Measurements from ENCODE around the gene MARCKSL1.

Gene MARCKSL1

DNA sequence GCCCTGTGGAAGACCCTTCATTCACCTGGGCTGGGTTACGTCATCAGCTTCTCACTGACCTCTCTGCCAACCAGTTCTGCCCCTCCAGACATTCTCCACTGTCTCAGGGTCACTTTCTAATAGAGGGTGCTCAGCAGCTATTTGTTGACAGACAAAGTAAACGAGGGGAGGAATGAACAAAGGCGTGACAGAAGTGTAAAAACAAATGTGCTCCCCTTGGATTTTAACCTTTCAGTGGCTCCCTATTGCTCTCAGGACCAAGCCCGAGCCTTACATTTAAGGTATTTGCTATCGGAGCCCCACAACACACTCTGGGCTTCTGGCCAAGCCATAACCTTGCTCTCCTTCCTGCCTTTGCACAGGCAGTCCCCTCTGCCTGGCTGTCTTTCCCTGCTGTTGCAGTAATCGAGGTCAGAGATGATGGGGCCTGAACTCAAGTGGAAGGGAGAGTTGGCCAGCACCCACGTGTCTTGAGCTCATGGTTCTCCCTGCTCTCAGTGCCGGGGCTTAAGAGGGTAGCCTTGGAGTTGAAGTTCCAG lies 9.3 kb upstream of the MARCKSL1 start:
- no peak overlapping the region for H3K4me3 ChIP-seq (ENCODE audit: control insufficient read depth, low read depth, low read length)
- DNase-seq (ENCODE audit: low read depth) = no peak
- TF ChIP-seq, protein P1, sequence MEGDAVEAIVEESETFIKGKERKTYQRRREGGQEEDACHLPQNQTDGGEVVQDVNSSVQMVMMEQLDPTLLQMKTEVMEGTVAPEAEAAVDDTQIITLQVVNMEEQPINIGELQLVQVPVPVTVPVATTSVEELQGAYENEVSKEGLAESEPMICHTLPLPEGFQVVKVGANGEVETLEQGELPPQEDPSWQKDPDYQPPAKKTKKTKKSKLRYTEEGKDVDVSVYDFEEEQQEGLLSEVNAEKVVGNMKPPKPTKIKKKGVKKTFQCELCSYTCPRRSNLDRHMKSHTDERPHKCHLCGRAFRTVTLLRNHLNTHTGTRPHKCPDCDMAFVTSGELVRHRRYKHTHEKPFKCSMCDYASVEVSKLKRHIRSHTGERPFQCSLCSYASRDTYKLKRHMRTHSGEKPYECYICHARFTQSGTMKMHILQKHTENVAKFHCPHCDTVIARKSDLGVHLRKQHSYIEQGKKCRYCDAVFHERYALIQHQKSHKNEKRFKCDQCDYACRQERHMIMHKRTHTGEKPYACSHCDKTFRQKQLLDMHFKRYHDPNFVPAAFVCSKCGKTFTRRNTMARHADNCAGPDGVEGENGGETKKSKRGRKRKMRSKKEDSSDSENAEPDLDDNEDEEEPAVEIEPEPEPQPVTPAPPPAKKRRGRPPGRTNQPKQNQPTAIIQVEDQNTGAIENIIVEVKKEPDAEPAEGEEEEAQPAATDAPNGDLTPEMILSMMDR (IDR thresholded peaks at IDR 0.05; ENCODE audit: control insufficient read depth, insufficient read depth, low read depth, low read length, missing control alignments) = no peak

DNA sequence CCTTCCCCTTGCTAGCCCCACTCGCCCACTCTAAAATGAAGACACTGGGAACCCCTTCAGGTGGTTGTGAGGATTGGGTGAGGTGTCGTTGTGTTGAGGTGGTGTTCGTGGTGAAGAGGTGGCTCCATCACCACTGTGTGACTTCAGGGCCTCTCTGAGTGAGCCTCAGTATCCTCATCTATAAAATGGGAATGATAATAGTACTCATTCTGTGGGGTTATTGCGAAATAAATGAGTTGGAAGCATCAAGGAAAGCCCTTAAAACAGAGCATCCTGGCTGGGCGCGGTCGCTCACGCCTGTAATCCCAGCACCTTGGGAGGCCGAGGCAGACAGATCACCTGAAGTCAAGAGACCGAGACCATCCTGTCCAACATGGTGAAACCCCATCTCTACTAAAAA lies 6.7 kb upstream of the MARCKSL1 start:
- DNase-seq (ENCODE audit: low read depth) = no peak
- TF ChIP-seq, protein P1 (IDR thresholded peaks at IDR 0.05; ENCODE audit: control insufficient read depth, insufficient read depth, low read depth, low read length, missing control alignments) = no peak
- no peak overlapping the region for H3K4me3 ChIP-seq (ENCODE audit: control insufficient read depth, low read depth, low read length)

DNA sequence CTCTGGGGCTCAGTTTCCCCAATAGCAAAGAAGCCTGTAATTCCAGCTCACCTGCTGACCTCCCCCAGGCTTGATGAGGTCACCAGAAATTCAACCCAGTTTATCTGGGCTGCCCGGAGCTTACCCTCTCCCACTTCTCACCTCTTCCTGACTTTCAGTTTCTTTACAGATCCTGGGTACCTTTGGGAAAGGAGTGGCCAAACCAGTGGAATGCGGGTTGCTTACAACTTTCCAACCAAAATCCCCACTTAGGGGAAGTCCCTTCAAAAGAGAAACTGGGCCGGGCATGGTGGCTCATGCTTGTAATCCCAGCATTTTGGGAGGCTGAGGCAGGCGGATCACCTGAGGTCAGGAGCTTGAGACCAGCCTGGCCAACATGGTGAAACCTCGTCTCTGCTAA lies 5.9 kb upstream of the MARCKSL1 start:
- DNase-seq (ENCODE audit: low read depth) = no peak
- TF ChIP-seq, protein P1 (IDR thresholded peaks at IDR 0.05; ENCODE audit: control insufficient read depth, insufficient read depth, low read depth, low read length, missing control alignments) = no peak
- H3K4me3 ChIP-seq (ENCODE audit: control insufficient read depth, low read depth, low read length) = no peak overlapping the region

DNA sequence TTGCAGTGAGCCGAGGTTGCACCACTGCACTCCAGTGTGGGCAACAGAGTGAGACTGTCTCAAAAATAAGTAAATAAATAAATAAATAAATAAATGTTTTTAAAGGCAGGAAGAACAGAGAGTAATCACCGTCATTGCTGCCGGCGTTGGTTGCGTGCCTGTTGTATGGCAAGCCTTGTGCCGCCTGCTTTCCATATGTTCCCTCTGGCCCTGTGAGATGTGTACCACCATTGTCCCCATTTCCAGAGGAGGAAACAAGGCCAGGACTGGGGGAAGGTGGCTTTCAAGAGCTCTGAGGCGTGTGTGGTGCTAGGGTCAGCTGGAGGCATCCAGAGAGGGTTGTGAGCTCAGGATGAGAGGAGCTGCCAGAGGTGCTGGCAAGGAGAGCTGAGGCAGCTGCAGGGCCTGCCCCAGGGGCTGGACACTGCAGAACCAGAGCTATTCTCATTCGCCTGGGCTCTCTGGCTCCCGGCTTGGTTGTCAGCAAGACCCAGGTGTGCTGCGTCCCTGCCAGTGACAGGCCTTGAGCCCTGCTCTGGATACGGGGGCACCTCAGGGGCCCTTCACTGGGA lies 5.2 kb upstream of the MARCKSL1 start:
- no peak overlapping the region for H3K4me3 ChIP-seq (ENCODE audit: control insufficient read depth, low read depth, low read length)
- TF ChIP-seq, protein P1 (IDR thresholded peaks at IDR 0.05; ENCODE audit: control insufficient read depth, insufficient read depth, low read depth, low read length, missing control alignments) = no peak
- no peak for DNase-seq (ENCODE audit: low read depth)

DNA sequence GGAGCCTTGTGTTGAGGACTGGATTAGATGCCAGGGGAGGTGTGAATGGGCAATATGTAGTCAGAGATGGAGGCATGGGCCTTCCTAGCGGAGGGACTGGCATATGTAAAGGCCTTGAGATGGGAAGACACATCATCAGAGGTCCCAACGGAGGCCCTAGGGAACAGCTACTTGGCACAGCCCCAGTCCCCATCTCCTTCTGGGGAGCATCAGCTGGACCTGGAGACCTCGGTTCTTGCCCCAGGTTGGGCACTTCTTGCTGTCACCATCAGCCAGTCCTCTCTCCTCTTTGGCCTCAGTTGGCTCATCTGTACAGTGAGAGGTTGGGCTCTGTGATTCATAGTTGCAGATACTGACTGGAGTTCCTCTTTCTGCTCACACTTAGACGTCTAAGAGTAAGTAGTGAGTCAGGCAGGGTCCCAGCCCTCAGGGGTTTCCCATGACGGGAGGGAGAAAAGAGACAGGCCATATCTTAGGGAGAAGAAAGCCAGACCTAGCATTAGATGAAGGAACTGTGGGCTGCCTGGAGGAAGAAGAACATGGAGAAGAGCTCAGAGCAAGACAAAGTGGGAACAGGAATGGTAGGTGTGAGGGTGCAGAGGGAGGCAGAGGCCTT lies 3.4 kb upstream of the MARCKSL1 start:
- no peak for DNase-seq (ENCODE audit: low read depth)
- TF ChIP-seq, protein P1 (IDR thresholded peaks at IDR 0.05; ENCODE audit: control insufficient read depth, insufficient read depth, low read depth, low read length, missing control alignments) = no peak
- no peak overlapping the region for H3K4me3 ChIP-seq (ENCODE audit: control insufficient read depth, low read depth, low read length)

DNA sequence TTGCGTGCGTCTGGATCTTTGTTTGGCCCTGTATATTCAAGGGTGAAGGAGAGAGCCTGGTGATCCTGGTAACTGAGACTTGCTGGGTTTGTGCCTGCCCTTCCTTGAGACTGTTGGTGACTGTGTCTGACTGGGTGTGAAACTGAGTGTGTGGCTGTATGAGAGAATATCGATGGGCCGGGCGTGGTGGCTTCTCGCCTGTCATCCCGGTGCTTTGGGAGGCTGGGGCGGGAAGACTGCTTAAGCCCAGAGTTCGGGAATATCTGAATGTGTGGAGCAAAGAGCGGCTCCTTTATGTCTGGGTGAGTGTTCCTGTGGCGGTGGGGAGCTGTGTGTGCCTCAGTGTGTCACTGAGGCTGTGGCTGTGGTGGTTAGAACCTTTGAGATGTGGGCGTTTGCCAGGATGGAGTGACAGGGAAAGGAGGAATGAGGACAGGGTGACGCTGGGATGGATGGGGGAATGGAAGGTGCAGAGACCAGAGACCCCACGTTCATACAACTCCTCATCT lies 2.7 kb upstream of the MARCKSL1 start:
- TF ChIP-seq, protein P1 (IDR thresholded peaks at IDR 0.05; ENCODE audit: control insufficient read depth, insufficient read depth, low read depth, low read length, missing control alignments) = no peak
- no peak for DNase-seq (ENCODE audit: low read depth)
- no peak overlapping the region for H3K4me3 ChIP-seq (ENCODE audit: control insufficient read depth, low read depth, low read length)

Data from AG09309 (cell line).